GM18861 (cell line): ENCODE results near the gene IL10RA.

ENCODE experiments used
- ATAC-seq: cut with Tn5 transposase; IDR thresholded peaks from one replicate; pipeline ENCODE4 v1.9.1; 2021; ENCODE audit not compliant: unreplicated experiment

IL10RA gene

GRCh38 chr11:118042796-118043195 lies 56.6 kb downstream of the IL10RA start:
- no peak for ATAC-seq

- ATAC-seq = no peak
These were observed 59.0 kb downstream of the IL10RA start for GRCh38 chr11:118045191-118045590.

- ATAC-seq = no peak
These were observed 60.1 kb downstream of the IL10RA start for GRCh38 chr11:118046051-118046963.

- ATAC-seq = no peak
These were observed 60.9 kb downstream of the IL10RA start for GRCh38 chr11:118046964-118047700.

GRCh38 chr11:118047749-118048148 lies 61.6 kb downstream of the IL10RA start:
- no peak for ATAC-seq

DNA sequence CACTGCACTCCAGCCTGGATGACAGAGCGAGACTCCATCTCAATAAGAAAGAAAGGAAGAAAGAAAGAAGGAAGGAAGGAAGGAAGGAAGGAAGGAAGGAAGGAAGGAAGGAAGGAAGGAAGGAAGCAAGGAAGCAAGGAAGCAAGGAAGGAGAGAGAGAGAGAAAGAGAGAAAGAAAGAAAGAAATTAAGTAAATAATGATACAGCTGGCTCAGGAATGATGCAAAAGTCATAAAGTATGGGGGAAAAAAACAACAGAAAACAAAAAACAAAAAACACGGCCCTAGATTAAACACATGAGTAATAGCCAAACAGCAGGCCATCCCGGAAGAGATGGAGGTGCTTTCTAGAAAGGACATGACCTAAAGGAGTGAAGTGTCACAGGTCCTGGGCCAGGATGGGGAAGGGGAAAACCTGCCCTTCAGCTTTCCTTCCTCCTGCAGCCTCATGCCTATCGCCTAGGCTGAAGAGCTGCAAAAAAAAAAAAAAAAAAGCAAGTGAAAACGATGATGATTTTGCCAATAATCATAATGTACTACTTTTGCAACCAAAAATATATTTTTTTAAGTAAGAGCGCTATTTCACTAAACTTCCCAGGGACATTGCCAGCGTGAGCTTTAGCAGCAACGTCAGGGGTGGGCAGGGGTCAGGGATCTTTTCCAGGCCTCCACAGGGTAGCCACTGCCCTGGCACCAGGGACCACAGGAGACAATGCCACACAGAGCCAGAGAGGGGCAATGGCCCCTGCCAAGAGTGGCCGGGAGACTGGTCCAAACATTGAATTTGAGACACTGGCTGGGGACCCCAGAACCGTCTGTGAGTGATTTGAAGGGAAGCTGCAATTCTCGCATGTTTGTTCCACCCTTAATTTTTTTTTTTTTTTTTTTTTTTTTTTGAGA lies 62.5 kb downstream of the IL10RA start:
- ATAC-seq = no peak

DNA sequence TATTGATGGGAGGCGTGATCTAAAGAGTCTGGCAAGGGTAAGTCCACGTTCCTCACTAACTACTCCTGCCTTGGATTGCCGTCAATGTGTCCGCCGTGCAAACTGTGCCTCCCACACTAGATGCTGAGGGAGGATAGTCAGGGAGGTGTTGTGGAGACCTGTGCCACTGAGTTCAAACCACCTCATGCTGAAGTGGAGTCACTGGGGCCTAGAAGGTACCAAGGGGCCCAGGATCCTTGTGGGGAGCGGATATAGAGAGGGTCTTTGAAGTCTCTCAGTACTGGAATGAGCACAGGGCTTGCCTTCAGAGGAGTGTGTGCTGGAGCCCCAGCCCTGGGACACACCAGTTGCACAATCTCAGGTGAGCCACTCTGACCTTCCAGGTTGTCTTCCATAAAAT lies 63.6 kb downstream of the IL10RA start:
- no peak for ATAC-seq

- no peak for ATAC-seq
These were observed 64.2 kb downstream of the IL10RA start for GRCh38 chr11:118050208-118050891.
